ENCODE measurements around the gene CTXN3. TPM values are rescaled to one million over a fixed set of nuclear protein-coding genes. Genes with fewer than 3 reads are reported as not detected.

The CTXN3 gene
- total and polyA plus RNA-seq, 4 donors = not detected

DNA sequence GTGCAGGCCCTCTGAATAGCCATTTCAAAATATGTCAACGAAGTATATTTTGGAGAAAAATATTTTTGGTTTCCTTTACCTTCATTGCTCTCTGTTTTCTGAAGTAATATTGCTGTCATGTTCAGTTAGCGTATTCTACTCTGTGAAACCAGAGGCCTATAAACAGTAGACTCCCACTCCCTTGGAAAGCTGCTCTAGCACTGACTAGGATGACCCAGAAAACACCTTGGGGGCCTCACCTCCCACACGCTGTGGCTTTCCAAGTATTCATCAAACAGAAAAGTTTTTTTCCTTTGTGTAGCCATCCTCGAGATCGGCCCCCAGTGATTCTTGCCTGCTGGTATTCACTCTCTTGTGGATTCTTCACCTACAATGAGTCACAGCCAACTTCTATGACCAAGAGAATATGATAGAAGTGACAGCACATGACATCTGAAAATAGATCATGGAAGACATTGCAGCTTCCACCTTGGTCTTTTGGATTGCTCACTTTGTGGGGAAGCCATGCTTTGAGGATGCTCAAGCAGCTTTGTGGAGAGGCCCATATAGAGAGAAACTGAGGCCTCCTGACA lies 28.9 kb upstream of the CTXN3 start:
- Histone ChIP-seq H3K4me3 (no peak overlapping the region), H3K4me1 (ENCODE audit: control insufficient read depth in 5 of 5, insufficient read depth in 5 of 5, low read length in 5 of 5) (peaks cover 0 to 22% (median 0%) of the 10 kb centered on the region in 5 donors), H3K27ac (ENCODE audit: low read depth in 1 of 2, low read length in 1 of 2) (no peak overlapping the region), H3K27me3 (ENCODE audit: control insufficient read depth in 3 of 3, insufficient read depth in 3 of 3, low read length in 2 of 3) (no peaks in the 10 kb centered on the region), H3K9me3 (ENCODE audit: control insufficient read depth in 4 of 4, insufficient read depth in 3 of 4, low read length in 3 of 4) (no peaks in the 10 kb centered on the region), H3K36me3 (ENCODE audit: control insufficient read depth in 4 of 4, insufficient read depth in 4 of 4, low read length in 4 of 4) (no peaks in the 10 kb centered on the region), H3K9ac (ENCODE audit: insufficient read depth in 1 of 2, low read length in 2 of 2) (no peak overlapping the region)
- 90 to 91% methylated on average over 5 of the region's 5 CpGs for WGBS, 2 donors
- ATAC-seq (ENCODE audit: insufficient read depth, low FRiP score) (no peak), DNase-seq (no peak)
- TF ChIP-seq, protein P1, sequence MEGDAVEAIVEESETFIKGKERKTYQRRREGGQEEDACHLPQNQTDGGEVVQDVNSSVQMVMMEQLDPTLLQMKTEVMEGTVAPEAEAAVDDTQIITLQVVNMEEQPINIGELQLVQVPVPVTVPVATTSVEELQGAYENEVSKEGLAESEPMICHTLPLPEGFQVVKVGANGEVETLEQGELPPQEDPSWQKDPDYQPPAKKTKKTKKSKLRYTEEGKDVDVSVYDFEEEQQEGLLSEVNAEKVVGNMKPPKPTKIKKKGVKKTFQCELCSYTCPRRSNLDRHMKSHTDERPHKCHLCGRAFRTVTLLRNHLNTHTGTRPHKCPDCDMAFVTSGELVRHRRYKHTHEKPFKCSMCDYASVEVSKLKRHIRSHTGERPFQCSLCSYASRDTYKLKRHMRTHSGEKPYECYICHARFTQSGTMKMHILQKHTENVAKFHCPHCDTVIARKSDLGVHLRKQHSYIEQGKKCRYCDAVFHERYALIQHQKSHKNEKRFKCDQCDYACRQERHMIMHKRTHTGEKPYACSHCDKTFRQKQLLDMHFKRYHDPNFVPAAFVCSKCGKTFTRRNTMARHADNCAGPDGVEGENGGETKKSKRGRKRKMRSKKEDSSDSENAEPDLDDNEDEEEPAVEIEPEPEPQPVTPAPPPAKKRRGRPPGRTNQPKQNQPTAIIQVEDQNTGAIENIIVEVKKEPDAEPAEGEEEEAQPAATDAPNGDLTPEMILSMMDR (IDR thresholded peaks at IDR 0.05; ENCODE audit: control extremely low read depth, extremely low read depth) = no peak

DNA sequence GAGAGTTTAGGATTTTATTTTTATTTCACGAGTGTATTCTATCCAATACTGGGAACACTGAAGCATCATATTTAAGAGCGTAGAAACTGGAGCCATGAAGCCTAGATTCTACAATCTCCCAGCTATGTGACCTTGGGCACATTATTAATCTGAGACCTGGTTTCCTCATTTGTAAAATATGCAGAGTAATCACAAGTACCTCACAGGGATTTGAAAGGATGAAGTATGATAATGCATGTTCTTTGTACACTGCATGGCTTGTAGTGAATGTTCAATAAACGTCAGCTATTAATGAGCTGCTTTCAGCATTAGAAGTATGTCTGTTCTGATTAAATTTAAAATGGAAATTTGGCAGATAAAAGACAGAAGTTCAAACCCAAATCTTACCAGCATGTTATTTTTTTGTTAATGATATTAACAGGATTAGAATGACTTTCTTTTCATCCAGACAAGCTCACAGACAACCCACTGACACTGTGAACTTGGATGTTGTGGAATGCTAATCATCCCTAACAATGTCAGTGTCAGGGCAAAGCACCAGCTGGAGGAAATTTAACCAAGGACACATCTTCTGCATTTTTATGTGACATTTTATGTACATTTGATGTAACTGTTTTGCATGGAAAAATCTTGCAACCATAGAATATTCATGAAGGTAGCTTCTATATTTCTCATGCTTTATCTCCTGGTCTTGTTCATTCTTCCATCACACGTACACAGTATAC lies 27.1 kb upstream of the CTXN3 start:
- DNase-seq (no peak), ATAC-seq (ENCODE audit: insufficient read depth, low FRiP score) (no peak)
- no peak overlapping the region for H3K27ac ChIP-seq (ENCODE audit: low read depth in 1 of 2, low read length in 1 of 2)
- H3K4me3 ChIP-seq = no peak overlapping the region
- no peaks in the 10 kb centered on the region for H3K27me3 ChIP-seq (ENCODE audit: control insufficient read depth in 3 of 3, insufficient read depth in 3 of 3, low read length in 2 of 3)
- H3K4me1 ChIP-seq (ENCODE audit: control insufficient read depth in 5 of 5, insufficient read depth in 5 of 5, low read length in 5 of 5) = peaks cover 0 to 12% (median 0%) of the 10 kb centered on the region in 5 donors
- TF ChIP-seq, protein P1 (IDR thresholded peaks at IDR 0.05; ENCODE audit: control extremely low read depth, extremely low read depth) = no peak
- no peak overlapping the region for H3K9ac ChIP-seq (ENCODE audit: insufficient read depth in 1 of 2, low read length in 2 of 2)
- no peaks in the 10 kb centered on the region for H3K36me3 ChIP-seq (ENCODE audit: control insufficient read depth in 4 of 4, insufficient read depth in 4 of 4, low read length in 4 of 4)
- no peaks in the 10 kb centered on the region for H3K9me3 ChIP-seq (ENCODE audit: control insufficient read depth in 4 of 4, insufficient read depth in 3 of 4, low read length in 3 of 4)
- 81 to 92% methylated on average over 4 of the region's 4 CpGs for WGBS, 2 donors

DNA sequence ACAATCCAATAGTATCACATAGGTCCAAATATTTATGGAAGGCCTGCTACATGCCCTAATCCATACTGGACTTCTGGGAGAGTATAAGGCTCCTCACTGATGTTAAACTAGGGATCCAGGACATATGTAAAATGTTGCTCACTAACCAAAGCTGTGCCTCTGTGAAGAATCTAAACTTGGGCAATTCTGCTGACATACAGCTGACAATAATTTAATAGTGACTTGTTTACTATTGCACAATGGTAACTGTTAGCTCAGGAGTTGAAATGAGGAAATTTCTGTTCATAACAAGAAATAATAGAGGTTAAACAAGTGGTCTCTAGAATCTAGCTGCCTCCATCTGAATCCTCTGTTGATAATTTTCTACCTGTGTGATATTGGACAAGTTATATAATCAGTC lies 14.9 kb upstream of the CTXN3 start:
- TF ChIP-seq, protein P1 (IDR thresholded peaks at IDR 0.05; ENCODE audit: control extremely low read depth, extremely low read depth) = no peak
- H3K27ac ChIP-seq (ENCODE audit: low read depth in 1 of 2, low read length in 1 of 2) = no peak overlapping the region
- H3K4me1 ChIP-seq (ENCODE audit: control insufficient read depth in 5 of 5, insufficient read depth in 5 of 5, low read length in 5 of 5) = no peaks in the 10 kb centered on the region
- H3K4me3 ChIP-seq = no peak overlapping the region
- H3K27me3 ChIP-seq (ENCODE audit: control insufficient read depth in 3 of 3, insufficient read depth in 3 of 3, low read length in 2 of 3) = no peaks in the 10 kb centered on the region
- no peak overlapping the region for H3K9ac ChIP-seq (ENCODE audit: insufficient read depth in 1 of 2, low read length in 2 of 2)
- no peaks in the 10 kb centered on the region for H3K9me3 ChIP-seq (ENCODE audit: control insufficient read depth in 4 of 4, insufficient read depth in 3 of 4, low read length in 3 of 4)
- ATAC-seq (ENCODE audit: insufficient read depth, low FRiP score) = no peak
- no peaks in the 10 kb centered on the region for H3K36me3 ChIP-seq (ENCODE audit: control insufficient read depth in 4 of 4, insufficient read depth in 4 of 4, low read length in 4 of 4)
- DNase-seq = no peak

Measured in lung (tissue), 12 donors.